GM21447 (cell line): ENCODE data around the gene F12.

ENCODE experiments used
- ATAC-seq: cut with Tn5 transposase; IDR thresholded peaks from one replicate; pipeline ENCODE4 v1.9.1; 2021; ENCODE audit not compliant: unreplicated experiment

Gene F12

GRCh38 chr5:177359451-177359851, 49.9 kb downstream of the F12 start:
- ATAC-seq, result no peak

- peak; percentile 3 for ATAC-seq
Observed at GRCh38 chr5:177358370-177358819, 51.0 kb downstream of the F12 start.

GRCh38 chr5:177357459-177358351, 51.7 kb downstream of the F12 start, which contains the start of gene RGS14:
Gene RGS14 (plus strand): TSS chr5:177357924. CDS start chr5:177358025, 101 bp downstream.
- ATAC-seq, result peak; percentile 92

GRCh38 chr5:177357146-177357458, 52.3 kb downstream of the F12 start:
- ATAC-seq, result no peak

GRCh38 chr5:177356746-177357145, 52.6 kb downstream of the F12 start:
- ATAC-seq, result no peak

- no peak for ATAC-seq
Observed at GRCh38 chr5:177355868-177356168, 53.5 kb downstream of the F12 start.

- no peak for ATAC-seq
Observed at GRCh38 chr5:177355162-177355867, 54.0 kb downstream of the F12 start.

GRCh38 chr5:177354711-177355110, 54.7 kb downstream of the F12 start:
- no peak for ATAC-seq

GRCh38 chr5:177354256-177354655, 55.1 kb downstream of the F12 start:
- no peak for ATAC-seq

- ATAC-seq, result no peak
Observed at GRCh38 chr5:177353093-177353492, 56.3 kb downstream of the F12 start.
